Measurements from ENCODE around the gene CUX1. TPM values are rescaled to one million over a fixed set of nuclear protein-coding genes. Genes with fewer than 3 reads are reported as not detected.

Gene CUX1
- total RNA-seq, 1 experiment from 2014 or later, result 53.5 TPM

DNA sequence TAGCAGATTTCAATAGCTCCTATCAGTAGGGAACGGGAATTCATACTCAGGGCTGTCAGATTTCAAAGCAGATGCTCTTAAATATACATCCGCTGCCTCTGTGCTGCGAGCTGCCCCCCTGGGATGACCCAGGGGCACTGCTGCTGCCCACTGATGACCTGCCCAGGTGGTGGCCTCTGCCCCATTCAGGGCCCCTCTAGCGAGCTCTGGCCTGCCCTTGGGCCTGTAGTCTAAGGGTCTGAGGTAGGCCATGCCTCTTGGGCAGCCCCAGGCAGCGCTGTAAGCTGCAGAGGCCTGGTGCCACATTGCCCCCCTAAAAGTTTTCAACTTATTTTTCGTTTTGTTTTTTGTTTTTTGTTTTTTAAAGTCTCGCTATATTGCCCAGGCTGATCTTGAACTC, 418.7 kb downstream of the CUX1 start:
- H3K79me2 ChIP-seq (ENCODE audit: insufficient read depth, low read length), result no peaks in the 10 kb centered on the region
- no peak overlapping the region for H3K27ac ChIP-seq (ENCODE audit: insufficient read length, low read depth, low read length)
- no peak for DNase-seq
- no peak overlapping the region for H3K18ac ChIP-seq (ENCODE audit: insufficient read length, low read depth, low read length)
- H3K27me3 ChIP-seq (ENCODE audit: insufficient read depth, low read length), result no peaks in the 10 kb centered on the region
- WGBS (ENCODE audit: extremely low coverage, insufficient read length, low lambda C conversion rate), result no CpG with 5 or more reads among the region's 7 CpGs
- H2BK12ac ChIP-seq (ENCODE audit: insufficient read length, low read depth, low read length), result no peak overlapping the region
- no peak overlapping the region for H3K4ac ChIP-seq (ENCODE audit: low read depth, low read length)
- no peak overlapping the region for H2BK15ac ChIP-seq (ENCODE audit: low read depth, low read length)
- H3T11ph ChIP-seq (ENCODE audit: low read length), result no peak overlapping the region
- H2BK5ac ChIP-seq (ENCODE audit: insufficient read length, low read length), result no peak overlapping the region
- 0 out of 4 replicates have a peak, but pooled peaks cover 0 to 3% of the 10 kb centered on the region in 2 experiments for H3K4me1 Mint-ChIP-seq
- no peaks in the 10 kb centered on the region for H4K20me1 ChIP-seq (ENCODE audit: control insufficient read depth, insufficient read depth, insufficient read length)
- H3K4me1 ChIP-seq (ENCODE audit: insufficient read depth, low read length), result no peaks in the 10 kb centered on the region
- no peak overlapping the region for H3K56ac ChIP-seq (ENCODE audit: insufficient read length, low read depth, low read length)
- peaks cover 3% of the 10 kb centered on the region for H3K79me1 ChIP-seq (ENCODE audit: insufficient read depth, low read depth, low read length, poor library complexity, severe bottlenecking)
- H4K8ac ChIP-seq (replicated peaks; ENCODE audit: insufficient read length, low read depth, low read length), result no peak overlapping the region
- no peaks in the 10 kb centered on the region for H3K9me3 Mint-ChIP-seq
- no peak overlapping the region for H3K4me3 Mint-ChIP-seq
- H2BK20ac ChIP-seq (ENCODE audit: low read depth, low read length, poor library complexity, severe bottlenecking), result no peak overlapping the region
- no peak overlapping the region for H3K4me2 ChIP-seq (ENCODE audit: insufficient read depth, insufficient read length, low read length)
- TF ChIP-seq, protein P1, sequence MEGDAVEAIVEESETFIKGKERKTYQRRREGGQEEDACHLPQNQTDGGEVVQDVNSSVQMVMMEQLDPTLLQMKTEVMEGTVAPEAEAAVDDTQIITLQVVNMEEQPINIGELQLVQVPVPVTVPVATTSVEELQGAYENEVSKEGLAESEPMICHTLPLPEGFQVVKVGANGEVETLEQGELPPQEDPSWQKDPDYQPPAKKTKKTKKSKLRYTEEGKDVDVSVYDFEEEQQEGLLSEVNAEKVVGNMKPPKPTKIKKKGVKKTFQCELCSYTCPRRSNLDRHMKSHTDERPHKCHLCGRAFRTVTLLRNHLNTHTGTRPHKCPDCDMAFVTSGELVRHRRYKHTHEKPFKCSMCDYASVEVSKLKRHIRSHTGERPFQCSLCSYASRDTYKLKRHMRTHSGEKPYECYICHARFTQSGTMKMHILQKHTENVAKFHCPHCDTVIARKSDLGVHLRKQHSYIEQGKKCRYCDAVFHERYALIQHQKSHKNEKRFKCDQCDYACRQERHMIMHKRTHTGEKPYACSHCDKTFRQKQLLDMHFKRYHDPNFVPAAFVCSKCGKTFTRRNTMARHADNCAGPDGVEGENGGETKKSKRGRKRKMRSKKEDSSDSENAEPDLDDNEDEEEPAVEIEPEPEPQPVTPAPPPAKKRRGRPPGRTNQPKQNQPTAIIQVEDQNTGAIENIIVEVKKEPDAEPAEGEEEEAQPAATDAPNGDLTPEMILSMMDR (conservative IDR thresholded peaks at IDR 0.05), result no peak
- no peak overlapping the region; a peak in 1 of 7 replicates for H3K27ac Mint-ChIP-seq
- H2AK5ac ChIP-seq (ENCODE audit: insufficient read length, low read length), result no peak overlapping the region
- H3K14ac ChIP-seq (ENCODE audit: insufficient read depth, low read length), result peak overlapping the region; percentile 15; the same call in 1 of the 2 replicates
- no peak overlapping the region for H3K23ac ChIP-seq (ENCODE audit: insufficient read length, low read depth, low read length)
- H3K23me2 ChIP-seq (ENCODE audit: insufficient read length, low read depth, low read length, poor library complexity, severe bottlenecking), result no peaks in the 10 kb centered on the region
- no peak overlapping the region for H2AFZ ChIP-seq (ENCODE audit: low read length)
- H2BK120ac ChIP-seq (ENCODE audit: low read depth, low read length, poor library complexity, severe bottlenecking), result no peak overlapping the region
- H3K27me3 Mint-ChIP-seq (ENCODE audit: low read depth), result no peaks in the 10 kb centered on the region
- peaks cover 11 to 60% (median 33%) of the 10 kb centered on the region in 3 experiments; a peak in 6 of 7 replicates for H3K36me3 Mint-ChIP-seq (ENCODE audit: insufficient read depth in 1 of 3, low read depth in 3 of 3)
- no peaks in the 10 kb centered on the region for H3K9me3 ChIP-seq (ENCODE audit: control insufficient read depth, low read depth, low read length)
- H4K5ac ChIP-seq (ENCODE audit: insufficient read length, low read depth, low read length), result no peak overlapping the region
- H4K91ac ChIP-seq (ENCODE audit: insufficient read length, low read depth, low read length), result no peak overlapping the region
- no peak overlapping the region for H3K9ac ChIP-seq (ENCODE audit: extremely low read depth, insufficient read length, low read length)

All from H9 (cell line).